Stimulated activated CD8-positive, alpha-beta memory T cell treated with anti-CD3 and anti-CD28 coated beads, Interleukin-15, amount 100 ng/mL, for 1 hour (primary cell): ENCODE measurements around the gene RPA3.

Experiments
- DNase-seq: peaks from one replicate; pipeline ENCODE4 v3.0.0-alpha.2; 2020; ENCODE audit warnings: low read depth

RPA3 gene

DNA sequence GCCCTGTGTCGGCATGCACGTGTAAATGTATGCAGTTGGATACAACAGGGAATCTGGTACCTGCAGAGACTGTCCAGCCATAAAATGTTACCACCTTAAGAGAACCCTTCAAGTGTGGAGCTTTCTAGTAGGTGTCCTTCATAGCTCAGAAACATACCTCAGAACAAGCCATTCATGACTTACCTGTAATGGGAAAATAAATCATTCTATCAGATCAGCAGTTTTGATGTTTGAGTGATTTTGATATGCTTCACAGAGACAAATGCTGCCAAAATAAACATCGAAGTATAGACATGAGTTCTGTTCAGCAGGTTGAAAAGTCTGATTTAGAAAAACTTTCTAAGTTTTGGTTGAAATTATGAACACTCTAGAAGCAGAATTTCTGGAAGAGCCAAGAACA, 111.4 kb downstream of the RPA3 start:
- no peak for DNase-seq

DNA sequence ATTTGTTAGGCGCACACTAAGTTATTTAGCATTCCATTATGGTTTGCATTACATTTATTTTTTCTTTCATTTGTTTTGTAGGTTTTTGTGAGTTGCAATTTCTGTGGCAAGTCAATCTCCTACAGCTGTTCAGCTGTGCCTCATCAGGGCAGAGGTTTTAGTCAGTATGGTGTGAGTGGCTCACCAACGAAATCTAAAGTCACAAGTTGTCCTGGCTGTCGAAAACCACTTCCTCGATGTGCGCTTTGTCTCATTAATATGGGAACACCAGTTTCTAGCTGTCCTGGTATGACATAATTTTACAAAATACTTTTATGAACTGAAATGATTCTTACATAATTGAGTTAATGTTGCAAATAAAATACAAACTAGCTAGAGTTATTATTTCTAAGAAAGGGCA, 122.2 kb downstream of the RPA3 start:
- no peak for DNase-seq

GRCh38 chr7:7595451-7595850, 123.0 kb downstream of the RPA3 start:
- no peak for DNase-seq
